Medulla oblongata (tissue), 1 donor: Measurements from ENCODE around the gene GATA3.
"Not testable (repeated sequence)": the region's sequence is repeated elsewhere in the genome, so short reads cannot be mapped to it uniquely, and the experiment has no call there.

Experiments used
- DNase-seq: peaks from one replicate; pipeline ENCODE4 v3.0.0-alpha.2; 2015; ENCODE audit errors: extremely low spot score

The GATA3 gene

GRCh38 chr10:8054494-8055407 lies at the start of gene GATA3:
GATA3 (plus strand) TSS chr10:8054688; CDS start chr10:8055656, 968 bp downstream.
- no peak for DNase-seq

DNA sequence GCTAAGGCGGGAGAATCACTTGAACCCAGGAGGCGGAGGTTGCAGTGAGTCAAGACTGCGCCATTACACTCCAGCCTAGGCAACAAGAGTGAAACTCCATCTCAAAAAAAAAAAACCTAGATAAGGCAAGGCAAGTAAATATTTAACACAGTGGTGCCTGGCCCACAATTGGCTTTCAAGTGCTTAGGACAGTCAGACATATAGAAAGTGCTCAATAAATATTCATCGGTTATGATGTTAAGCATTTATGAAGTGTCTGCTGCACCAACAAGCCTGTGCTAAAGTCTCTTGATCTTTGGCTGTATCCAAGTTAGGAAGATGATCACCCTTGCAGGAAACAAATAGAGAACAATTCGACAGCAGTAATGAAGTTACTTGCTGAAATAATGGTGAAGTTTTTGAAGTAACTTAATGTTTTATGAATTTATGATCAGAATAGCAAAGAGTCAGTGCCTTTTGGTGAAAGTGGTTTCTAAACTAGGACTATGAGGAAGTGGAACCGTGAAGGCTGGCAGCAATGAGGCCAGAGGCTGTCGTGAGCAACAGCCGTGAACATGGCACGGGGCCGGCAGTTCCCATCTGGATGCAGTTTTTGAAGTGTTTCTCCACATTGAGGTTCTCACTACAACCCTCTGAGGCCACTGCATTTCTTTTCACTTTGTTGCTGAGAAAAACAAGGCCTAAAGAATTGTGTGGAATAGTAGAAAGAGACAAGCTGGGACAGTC lies 48.1 kb upstream of the GATA3 start:
- no peak for DNase-seq

DNA sequence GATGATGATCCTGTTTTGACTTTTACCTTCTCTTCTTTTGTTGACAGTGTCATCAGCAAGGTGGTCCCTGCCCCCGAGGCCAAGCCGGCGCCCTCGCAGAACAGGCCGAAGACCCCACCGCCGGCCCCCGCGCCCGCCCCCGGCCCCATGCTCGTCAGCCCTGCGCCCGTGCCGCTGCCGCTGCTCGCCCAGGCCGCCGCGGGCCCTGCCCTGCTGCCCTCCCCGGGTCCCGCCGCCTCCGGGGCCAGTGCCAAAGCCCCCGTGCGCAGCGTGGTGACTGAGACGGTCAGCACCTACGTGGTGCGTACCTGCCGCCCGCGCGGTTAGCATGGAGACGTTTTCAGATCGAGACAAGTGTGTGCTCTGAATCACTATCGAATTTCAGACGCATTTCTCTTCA lies 45.5 kb upstream of the GATA3 start:
- no peak for DNase-seq

DNA sequence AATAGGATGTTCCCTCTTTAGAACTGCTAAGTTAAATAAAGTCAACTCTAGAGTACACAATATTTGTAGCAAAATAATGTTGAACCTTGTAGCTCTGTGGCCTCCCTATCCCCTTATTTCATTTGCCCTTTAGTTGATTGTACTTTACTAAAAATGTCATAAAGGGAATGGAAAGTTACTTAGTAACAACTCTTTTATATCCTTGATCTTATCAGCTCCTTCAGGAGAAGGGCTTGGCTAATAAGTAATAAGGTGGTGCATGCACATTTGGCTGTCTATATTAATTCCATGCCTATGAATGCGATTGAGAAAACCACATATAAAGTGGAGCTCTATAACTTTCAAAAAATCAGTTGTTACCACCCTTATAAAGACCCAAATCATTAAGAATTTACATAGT lies 41.5 kb upstream of the GATA3 start:
- DNase-seq: no peak

DNA sequence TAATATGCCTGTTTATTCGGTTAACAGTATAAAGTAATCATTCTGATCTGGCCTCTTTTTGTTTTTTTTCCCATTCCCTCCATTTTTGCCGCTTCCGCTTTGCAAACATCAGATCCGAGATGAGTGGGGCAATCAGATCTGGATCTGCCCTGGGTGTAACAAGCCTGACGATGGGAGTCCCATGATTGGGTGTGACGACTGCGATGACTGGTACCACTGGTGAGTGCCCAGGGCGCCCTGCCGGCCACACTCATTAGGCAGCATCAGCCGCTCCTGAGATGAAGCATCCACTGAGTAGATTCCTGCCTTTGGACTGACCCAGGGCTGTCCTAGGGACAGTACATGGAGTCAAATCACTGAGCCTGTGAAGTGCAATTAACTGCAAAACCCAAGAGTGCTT lies 40.9 kb upstream of the GATA3 start:
- DNase-seq: no peak

- no peak for DNase-seq
Observed at GRCh38 chr10:8014649-8015048, 39.8 kb upstream of the GATA3 start.

GRCh38 chr10:8017277-8017676 lies 37.2 kb upstream of the GATA3 start:
- no peak for DNase-seq

GRCh38 chr10:8023321-8023720 lies 31.2 kb upstream of the GATA3 start:
- DNase-seq: no peak

DNA sequence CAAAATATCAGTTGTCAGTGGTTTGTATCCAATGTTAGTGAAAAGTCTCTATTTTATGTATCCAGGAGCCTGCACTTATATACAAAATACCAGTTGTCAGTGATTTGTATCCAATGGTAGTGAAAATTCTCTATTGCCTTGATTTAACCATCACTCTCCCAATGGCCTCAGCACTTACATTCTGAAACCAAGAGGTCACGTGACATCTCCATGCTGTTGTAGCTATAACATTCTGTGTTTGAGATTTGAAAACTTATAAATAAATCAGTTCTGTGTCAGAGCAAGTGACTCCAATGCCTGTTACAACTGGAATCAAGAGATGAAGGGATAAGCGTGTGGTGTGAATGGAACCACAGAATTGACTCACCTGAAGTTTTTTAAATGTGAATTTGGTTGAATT lies 30.6 kb upstream of the GATA3 start:
- no peak for DNase-seq

DNA sequence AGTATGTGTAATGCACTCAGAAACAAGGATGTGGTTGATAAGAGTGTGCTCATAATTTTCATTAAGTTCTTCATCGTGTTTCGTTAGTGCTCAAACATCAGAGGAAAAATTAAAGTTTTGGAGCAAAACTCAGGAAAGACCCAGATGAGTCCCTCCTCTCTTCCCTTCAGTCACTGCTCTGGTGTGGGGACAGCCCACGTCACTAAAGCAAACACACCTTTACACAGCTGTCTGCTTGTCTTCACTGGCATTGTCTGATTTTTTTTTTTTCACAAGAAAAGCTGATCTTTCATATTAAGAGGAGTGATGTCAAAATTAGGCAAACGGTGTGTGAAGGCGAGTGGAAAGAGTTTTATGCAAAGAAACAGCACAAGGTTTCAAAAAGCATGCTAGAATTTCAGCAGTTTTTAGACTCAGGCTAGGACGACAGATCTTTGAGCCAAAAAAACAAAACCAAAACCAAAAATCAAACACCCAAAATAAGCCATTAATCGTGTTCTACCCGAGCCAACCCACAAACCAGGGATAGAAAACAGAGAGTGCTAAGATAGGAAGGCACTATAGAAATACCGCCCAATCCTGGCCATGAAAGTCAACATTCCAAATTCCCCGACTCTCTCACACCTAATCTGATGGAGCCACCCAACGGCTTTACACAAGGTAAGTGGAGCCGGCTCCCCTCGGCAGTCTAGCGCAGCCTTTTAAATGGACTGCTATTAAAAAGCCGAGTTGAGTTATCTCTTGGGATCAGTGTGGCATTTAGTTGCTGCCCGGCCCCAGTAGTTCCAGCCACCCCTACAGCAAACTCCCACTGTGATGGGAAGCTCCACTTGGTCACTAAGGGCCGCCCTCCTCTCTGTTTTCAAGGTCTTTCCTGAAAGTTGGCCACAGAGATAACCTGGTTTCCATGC lies 27.9 kb upstream of the GATA3 start:
- DNase-seq: no peak

DNA sequence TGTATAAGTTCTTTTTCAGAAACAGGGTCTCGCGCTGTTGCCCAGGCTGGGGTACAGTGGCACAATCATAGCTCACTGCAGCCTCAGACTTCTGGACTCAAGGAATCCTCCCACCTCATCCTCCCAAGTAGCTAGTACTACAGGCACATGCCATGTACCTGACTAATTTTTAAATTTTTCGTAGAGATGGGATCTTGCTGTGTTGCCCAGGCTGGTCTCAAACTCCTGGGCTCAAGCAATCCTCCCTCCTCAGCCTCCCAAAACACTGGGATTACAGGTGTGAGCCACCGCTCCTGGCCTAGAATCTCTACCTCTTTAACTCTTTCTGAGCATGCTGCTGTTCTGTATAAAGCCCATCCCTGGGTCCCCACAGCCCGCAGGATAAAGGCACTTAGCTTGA lies 23.3 kb upstream of the GATA3 start:
- not testable (repeated sequence) for DNase-seq

GRCh38 chr10:8032558-8032957 lies 21.9 kb upstream of the GATA3 start:
- DNase-seq: no peak

DNA sequence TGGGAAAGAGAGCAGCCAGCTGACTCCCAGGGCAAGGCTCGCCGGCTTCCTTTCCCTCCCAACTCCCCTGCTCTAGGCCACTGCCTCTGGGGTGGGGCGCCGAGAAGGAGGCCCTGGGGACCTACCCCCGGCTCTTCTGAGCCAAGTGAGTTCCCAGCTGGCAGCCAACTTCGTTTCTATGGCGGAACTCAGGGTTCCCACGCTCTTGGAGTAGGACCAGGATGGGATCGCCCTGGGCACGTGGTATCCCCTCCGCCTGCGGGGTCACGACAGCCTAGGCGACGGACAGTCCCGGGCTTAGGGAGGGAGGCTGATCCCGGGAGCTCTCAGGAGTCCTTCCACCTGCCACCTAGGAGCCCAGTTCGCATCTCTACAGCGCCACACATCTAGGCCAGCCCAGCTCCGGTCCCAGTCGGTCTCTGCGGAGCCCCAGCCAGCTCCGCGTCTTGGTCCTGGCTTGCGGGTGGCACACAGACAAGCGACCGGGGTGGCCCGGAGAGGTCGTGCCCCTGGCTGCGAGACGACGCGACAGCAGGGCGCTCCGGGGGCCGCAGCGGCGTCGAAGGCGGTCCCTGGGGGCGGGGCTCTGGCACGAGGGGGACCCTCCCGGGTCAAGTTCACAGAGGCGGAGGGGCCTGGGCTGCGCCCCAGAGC lies 20.5 kb upstream of the GATA3 start:
- DNase-seq: no peak

DNA sequence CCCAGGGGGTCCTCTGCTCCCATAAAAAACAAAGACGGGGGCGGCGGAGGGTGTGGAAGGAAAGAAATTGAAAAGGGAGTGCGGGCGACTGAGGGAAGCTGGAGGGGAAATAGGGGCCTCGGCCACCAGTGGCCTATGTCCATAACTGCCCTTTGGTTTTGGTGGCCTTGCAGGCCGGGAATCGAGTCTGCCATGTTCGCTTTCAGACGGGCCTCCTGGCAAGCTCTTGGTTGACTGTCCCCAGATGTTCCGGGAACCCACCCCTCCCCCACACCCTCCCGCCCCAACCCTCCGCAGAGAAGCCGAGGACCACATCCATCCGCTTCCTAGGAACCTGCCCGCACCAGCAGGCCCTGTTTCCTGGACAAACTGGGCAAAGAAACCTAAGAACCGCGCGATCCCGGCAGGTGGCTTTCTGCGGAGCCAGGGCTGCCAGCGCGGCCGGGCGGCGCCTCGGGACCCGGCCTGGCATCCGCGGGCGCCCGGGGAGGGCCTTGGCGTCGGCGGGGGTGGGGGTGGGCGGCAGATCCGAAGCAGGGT lies 20.0 kb upstream of the GATA3 start:
- DNase-seq: no peak

- DNase-seq: no peak
Observed at GRCh38 chr10:8035006-8035640, 19.4 kb upstream of the GATA3 start.

DNA sequence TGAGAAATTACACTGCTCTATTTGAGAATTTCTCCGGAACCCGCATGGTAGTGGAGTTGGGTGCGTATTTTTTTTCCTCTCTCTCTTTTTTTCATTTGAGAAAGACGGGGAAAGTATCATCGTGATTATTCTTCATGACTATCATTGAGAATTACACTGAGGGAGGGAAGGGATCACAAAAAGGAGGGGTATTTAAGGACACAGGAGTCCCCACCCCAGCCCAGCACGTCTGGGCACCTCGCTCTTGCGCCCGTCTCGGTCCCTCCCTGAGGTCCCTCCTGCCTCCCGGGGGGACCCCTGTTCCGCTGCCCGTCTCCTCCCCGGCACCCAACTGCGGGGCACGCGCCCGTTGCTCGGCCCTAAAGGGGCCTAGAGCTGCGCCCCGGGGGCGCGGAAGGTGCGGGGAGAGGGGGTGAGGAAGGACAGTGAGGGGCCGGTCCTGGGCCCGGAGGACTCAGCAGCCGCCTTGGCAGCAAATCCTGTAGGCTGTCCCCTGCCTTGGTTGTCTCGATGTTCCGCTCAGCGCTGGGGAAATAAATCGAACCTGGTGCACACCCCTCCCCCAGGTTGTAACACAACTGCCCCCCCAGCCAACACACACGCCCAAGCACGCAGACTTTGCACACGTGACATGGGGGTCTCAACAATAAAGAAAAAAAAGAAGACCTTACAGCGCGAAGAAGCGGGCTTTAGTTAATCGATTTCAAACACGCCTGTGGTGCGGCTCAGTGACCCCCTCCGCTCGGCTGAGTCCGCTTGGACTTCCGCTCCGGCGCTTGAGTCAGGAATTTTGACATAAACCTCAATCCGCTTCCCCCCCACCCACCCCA lies 18.6 kb upstream of the GATA3 start:
- no peak for DNase-seq

GRCh38 chr10:8036506-8037198 lies 17.8 kb upstream of the GATA3 start:
- DNase-seq: no peak

GRCh38 chr10:8037199-8037801 lies 17.2 kb upstream of the GATA3 start:
- DNase-seq: no peak
